SKM-1 (cell line): ENCODE data around the gene FUCA1.
A peak's percentile ranks its signal among the peaks of the same experiment; 100 is the strongest.
"Not testable (repeated sequence)": the region's sequence is repeated elsewhere in the genome, so short reads cannot be mapped to it uniquely, and the experiment has no call there.

Experiments
- DNase-seq: peaks from one replicate; lab custom pipeline; 2025; ENCODE audit not compliant: unreplicated experiment; lab: John Stamatoyannopoulos, UW

The FUCA1 gene

GRCh38 chr1:23843644-23844043 lies 24.4 kb downstream of the FUCA1 start:
- no peak for DNase-seq

- no peak for DNase-seq
Observed at GRCh38 chr1:23838401-23838866, 29.7 kb downstream of the FUCA1 start.

GRCh38 chr1:23837908-23838307 lies 30.2 kb downstream of the FUCA1 start:
- DNase-seq = no peak

- no peak for DNase-seq
Observed at GRCh38 chr1:23836037-23836436, 32.1 kb downstream of the FUCA1 start.

GRCh38 chr1:23834156-23834555 lies 33.9 kb downstream of the FUCA1 start:
- not testable (repeated sequence) for DNase-seq

- no peak for DNase-seq
Observed at GRCh38 chr1:23827717-23828116, 40.4 kb downstream of the FUCA1 start.

GRCh38 chr1:23826590-23826989 lies 41.5 kb downstream of the FUCA1 start:
- DNase-seq = not testable (repeated sequence)

GRCh38 chr1:23825762-23826522 lies 42.1 kb downstream of the FUCA1 start:
- DNase-seq = no peak

- DNase-seq = peak; percentile 64
Observed at GRCh38 chr1:23825076-23825761, 42.9 kb downstream of the FUCA1 start, which contains the start of gene HMGCL. Gene HMGCL (minus strand): TSS chr1:23825429. CDS start chr1:23825415, 14 bp downstream.

- DNase-seq = no peak
Observed at GRCh38 chr1:23824711-23825075, 43.4 kb downstream of the FUCA1 start.

- no peak for DNase-seq
Observed at GRCh38 chr1:23823767-23824166, 44.3 kb downstream of the FUCA1 start.

- DNase-seq = no peak
Observed at GRCh38 chr1:23817633-23818032, 50.5 kb downstream of the FUCA1 start.

- peak; percentile 45 for DNase-seq
Observed at GRCh38 chr1:23816906-23817305, 51.2 kb downstream of the FUCA1 start.

GRCh38 chr1:23816361-23816760 lies 51.7 kb downstream of the FUCA1 start:
- no peak for DNase-seq

- no peak for DNase-seq
Observed at GRCh38 chr1:23814016-23814415, 54.1 kb downstream of the FUCA1 start.

- peak; percentile 93 for DNase-seq
Observed at GRCh38 chr1:23810818-23811540, 57.1 kb downstream of the FUCA1 start.

- peak; percentile 82 for DNase-seq
Observed at GRCh38 chr1:23809751-23810171, 58.3 kb downstream of the FUCA1 start.

GRCh38 chr1:23807453-23807852 lies 60.6 kb downstream of the FUCA1 start:
- DNase-seq = peak; percentile 86

GRCh38 chr1:23806280-23806679 lies 61.8 kb downstream of the FUCA1 start:
- no peak for DNase-seq

- DNase-seq = no peak
Observed at GRCh38 chr1:23805025-23805424, 63.1 kb downstream of the FUCA1 start.

GRCh38 chr1:23804183-23804835 lies 63.8 kb downstream of the FUCA1 start:
- no peak for DNase-seq
